Measurements from ENCODE around the gene CHRDL2.

The CHRDL2 gene

GRCh38 chr11:74707602-74708510 is 23.4 kb downstream of the CHRDL2 start:
- TF ChIP-seq FOXP2 (optimal IDR thresholded peaks at IDR 0.05; ENCODE audit: borderline replicate concordance, extremely low read depth, extremely low read length, insufficient read depth) = no peak
- no peak for TF ChIP-seq POLR2AphosphoS5 (IDR thresholded peaks at IDR 0.05; ENCODE audit: low read depth, low read length)
- TF ChIP-seq TAF1 (IDR thresholded peaks at IDR 0.05; ENCODE audit: borderline replicate concordance, insufficient read depth, low read length) = no peak
- no peak for TF ChIP-seq SIN3A (IDR thresholded peaks at IDR 0.05; ENCODE audit: borderline replicate concordance, insufficient read depth, low read length)

- TF ChIP-seq FOXP2 (optimal IDR thresholded peaks at IDR 0.05; ENCODE audit: borderline replicate concordance, extremely low read depth, extremely low read length, insufficient read depth) = no peak
- TF ChIP-seq TAF1 (IDR thresholded peaks at IDR 0.05; ENCODE audit: borderline replicate concordance, insufficient read depth, low read length) = no peak
- TF ChIP-seq POLR2AphosphoS5 (IDR thresholded peaks at IDR 0.05; ENCODE audit: low read depth, low read length) = no peak
Observed at GRCh38 chr11:74707182-74707581, 24.0 kb downstream of the CHRDL2 start.

- TF ChIP-seq POLR2AphosphoS5 (IDR thresholded peaks at IDR 0.05; ENCODE audit: low read depth, low read length) (no peak), SIN3A (IDR thresholded peaks at IDR 0.05; ENCODE audit: borderline replicate concordance, insufficient read depth, low read length) (no peak), FOXP2 (optimal IDR thresholded peaks at IDR 0.05; ENCODE audit: borderline replicate concordance, extremely low read depth, extremely low read length, insufficient read depth) (no peak), REST (IDR thresholded peaks at IDR 0.05; ENCODE audit: insufficient read depth in 1 of 2, low read depth in 2 of 2, low read length in 2 of 2) (no peak), TAF1 (IDR thresholded peaks at IDR 0.05; ENCODE audit: borderline replicate concordance, insufficient read depth, low read length) (no peak)
Observed at GRCh38 chr11:74703211-74703610, 28.0 kb downstream of the CHRDL2 start.

GRCh38 chr11:74702383-74703007 is 28.7 kb downstream of the CHRDL2 start:
- no peak for TF ChIP-seq FOXP2 (optimal IDR thresholded peaks at IDR 0.05; ENCODE audit: borderline replicate concordance, extremely low read depth, extremely low read length, insufficient read depth)
- TF ChIP-seq REST (IDR thresholded peaks at IDR 0.05; ENCODE audit: insufficient read depth in 1 of 2, low read depth in 2 of 2, low read length in 2 of 2) = no peak
- TF ChIP-seq TAF1 (IDR thresholded peaks at IDR 0.05; ENCODE audit: borderline replicate concordance, insufficient read depth, low read length) = no peak
- no peak for TF ChIP-seq POLR2AphosphoS5 (IDR thresholded peaks at IDR 0.05; ENCODE audit: low read depth, low read length)
- TF ChIP-seq SIN3A (IDR thresholded peaks at IDR 0.05; ENCODE audit: borderline replicate concordance, insufficient read depth, low read length) = no peak

- TF ChIP-seq POLR2AphosphoS5 (IDR thresholded peaks at IDR 0.05; ENCODE audit: low read depth, low read length) (no peak), SIN3A (IDR thresholded peaks at IDR 0.05; ENCODE audit: borderline replicate concordance, insufficient read depth, low read length) (no peak), TAF1 (IDR thresholded peaks at IDR 0.05; ENCODE audit: borderline replicate concordance, insufficient read depth, low read length) (no peak), FOXP2 (optimal IDR thresholded peaks at IDR 0.05; ENCODE audit: borderline replicate concordance, extremely low read depth, extremely low read length, insufficient read depth) (no peak), REST (IDR thresholded peaks at IDR 0.05; ENCODE audit: insufficient read depth in 1 of 2, low read depth in 2 of 2, low read length in 2 of 2) (no peak)
Observed at GRCh38 chr11:74701351-74701750, 29.9 kb downstream of the CHRDL2 start.

All from PFSK-1 (cell line).